Right atrium auricular region (tissue), 2 donors: ENCODE measurements around the gene RPE65. TPM values are rescaled to one million over a fixed set of nuclear protein-coding genes. Genes with fewer than 3 reads are reported as not detected.

ENCODE experiments used
- DNase-seq: peaks from one replicate; pipeline ENCODE4 v3.0.0-alpha.2; 2019; ENCODE audit warnings: low spot score
- H3K27ac ChIP-seq, 2 donors: fragments of 200-600 bp; sonication (generic); 1 replicate in 1 of 2; 2 replicates in 1 of 2; pipeline ENCODE4 v1.5.1; 2016 to 2019
- H3K27me3 ChIP-seq, 2 donors: fragments of 200-600 bp; sonication (generic); one replicate each; pipeline versions ENCODE4 v1.5.1 to v1.6.0; 2017 to 2019
- H3K36me3 ChIP-seq: fragments of 200-600 bp; sonication (generic); one replicate; pipeline ENCODE4 v1.5.1; 2016
- H3K4me1 ChIP-seq, 2 donors: fragments of 200-600 bp; sonication (generic); one replicate each; pipeline versions ENCODE4 v1.5.1 to v1.6.0; 2017 to 2019
- H3K4me3 ChIP-seq, 2 donors: fragments of 200-600 bp; sonication (generic); 1 replicate in 1 of 2; 2 replicates in 1 of 2; pipeline ENCODE4 v1.5.1; 2017 to 2019; ENCODE audit warnings: mild to moderate bottlenecking in 1 of 2, moderate library complexity in 1 of 2
- H3K9me3 ChIP-seq, 2 donors: fragments of 200-600 bp; sonication (generic); one replicate each; pipeline ENCODE4 v1.5.1; 2019
- total RNA-seq, 2 donors: library from RNA; depleted of rRNA; stranded (reverse); fragments of >200 nt; gene quantifications; one replicate each; pipeline ENCODE4 v1.1.0, GENCODE V29; 2016
- TF ChIP-seq, protein P1 (sequence below), 2 donors: fragments of 200-600 bp; sonication (generic); IDR thresholded peaks; one replicate each; pipeline ENCODE4 v1.5.1; 2019; ENCODE audit warnings: antibody characterized with exemption in 2 of 2

RPE65 gene
- total RNA-seq, 2 donors from 2014 or later, result 0.15 TPM; not detected in 1

DNA sequence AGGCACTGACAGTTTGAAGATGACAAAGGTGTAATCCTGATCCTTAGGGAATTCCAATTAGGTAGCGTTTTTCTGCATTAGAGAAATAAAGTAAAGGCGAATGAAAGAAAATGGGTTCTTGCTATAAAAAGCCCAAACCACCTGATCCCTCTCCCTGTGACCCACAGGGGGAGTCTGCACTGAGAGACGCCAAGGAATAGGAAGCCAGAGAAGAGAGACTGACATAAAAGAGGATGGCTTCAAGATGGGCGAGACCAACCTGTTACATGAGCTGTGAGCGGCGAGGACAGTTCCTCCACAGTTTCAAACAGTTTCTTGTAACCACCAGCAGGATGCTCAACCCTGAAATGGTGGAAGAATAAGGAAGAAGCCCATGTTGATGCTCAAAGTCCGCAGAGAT lies 1.4 kb downstream of the RPE65 start:
- Histone ChIP-seq H3K27ac (no peak overlapping the region), H3K9me3 (no peaks in the 10 kb centered on the region), H3K27me3 (no peaks in the 10 kb centered on the region), H3K36me3 (no peaks in the 10 kb centered on the region), H3K4me3 (no peak overlapping the region), H3K4me1 (no peaks in the 10 kb centered on the region)
- TF ChIP-seq, protein P1, sequence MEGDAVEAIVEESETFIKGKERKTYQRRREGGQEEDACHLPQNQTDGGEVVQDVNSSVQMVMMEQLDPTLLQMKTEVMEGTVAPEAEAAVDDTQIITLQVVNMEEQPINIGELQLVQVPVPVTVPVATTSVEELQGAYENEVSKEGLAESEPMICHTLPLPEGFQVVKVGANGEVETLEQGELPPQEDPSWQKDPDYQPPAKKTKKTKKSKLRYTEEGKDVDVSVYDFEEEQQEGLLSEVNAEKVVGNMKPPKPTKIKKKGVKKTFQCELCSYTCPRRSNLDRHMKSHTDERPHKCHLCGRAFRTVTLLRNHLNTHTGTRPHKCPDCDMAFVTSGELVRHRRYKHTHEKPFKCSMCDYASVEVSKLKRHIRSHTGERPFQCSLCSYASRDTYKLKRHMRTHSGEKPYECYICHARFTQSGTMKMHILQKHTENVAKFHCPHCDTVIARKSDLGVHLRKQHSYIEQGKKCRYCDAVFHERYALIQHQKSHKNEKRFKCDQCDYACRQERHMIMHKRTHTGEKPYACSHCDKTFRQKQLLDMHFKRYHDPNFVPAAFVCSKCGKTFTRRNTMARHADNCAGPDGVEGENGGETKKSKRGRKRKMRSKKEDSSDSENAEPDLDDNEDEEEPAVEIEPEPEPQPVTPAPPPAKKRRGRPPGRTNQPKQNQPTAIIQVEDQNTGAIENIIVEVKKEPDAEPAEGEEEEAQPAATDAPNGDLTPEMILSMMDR (IDR thresholded peaks at IDR 0.05), result no peak
- no peak for DNase-seq

- DNase-seq, result no peak
- Histone ChIP-seq H3K4me3 (no peak overlapping the region), H3K27me3 (no peaks in the 10 kb centered on the region), H3K9me3 (no peaks in the 10 kb centered on the region), H3K4me1 (no peaks in the 10 kb centered on the region), H3K36me3 (no peaks in the 10 kb centered on the region), H3K27ac (no peak overlapping the region)
- TF ChIP-seq, protein P1 (IDR thresholded peaks at IDR 0.05), result no peak
These were observed 4.0 kb downstream of the RPE65 start for GRCh38 chr1:68445709-68446108.

- no peak overlapping the region for H3K27ac ChIP-seq
- no peaks in the 10 kb centered on the region for H3K36me3 ChIP-seq
- no peaks in the 10 kb centered on the region for H3K27me3 ChIP-seq
- TF ChIP-seq, protein P1 (IDR thresholded peaks at IDR 0.05), result peak; percentile 19 to 63
- no peak for DNase-seq
- H3K9me3 ChIP-seq, result no peaks in the 10 kb centered on the region
- no peaks in the 10 kb centered on the region for H3K4me1 ChIP-seq
- H3K4me3 ChIP-seq, result no peak overlapping the region
These were observed 6.8 kb downstream of the RPE65 start for GRCh38 chr1:68442822-68443556.

DNA sequence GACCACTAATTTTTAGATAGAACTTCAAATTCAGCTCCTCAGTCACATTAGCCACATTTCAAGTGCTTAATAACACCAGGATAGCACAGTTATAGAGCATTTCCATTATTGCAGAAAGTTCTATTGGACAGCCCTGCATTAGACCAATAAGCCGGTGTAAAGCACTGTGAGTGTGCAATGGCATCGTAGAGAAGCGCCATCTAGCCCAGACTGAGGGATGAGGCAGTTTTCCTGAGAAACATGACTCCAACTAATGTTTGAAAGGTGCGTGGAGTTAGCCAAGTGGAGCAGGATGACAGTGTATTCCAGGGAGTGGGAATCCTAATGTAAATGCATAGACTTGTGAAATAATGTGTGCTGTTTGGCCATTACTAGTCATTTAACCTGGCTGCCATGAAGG lies 7.7 kb downstream of the RPE65 start:
- no peak overlapping the region for H3K27ac ChIP-seq
- TF ChIP-seq, protein P1 (IDR thresholded peaks at IDR 0.05), result no peak
- H3K4me3 ChIP-seq, result no peak overlapping the region
- H3K27me3 ChIP-seq, result no peaks in the 10 kb centered on the region
- no peaks in the 10 kb centered on the region for H3K4me1 ChIP-seq
- no peak for DNase-seq
- H3K36me3 ChIP-seq, result no peaks in the 10 kb centered on the region
- H3K9me3 ChIP-seq, result no peaks in the 10 kb centered on the region

DNA sequence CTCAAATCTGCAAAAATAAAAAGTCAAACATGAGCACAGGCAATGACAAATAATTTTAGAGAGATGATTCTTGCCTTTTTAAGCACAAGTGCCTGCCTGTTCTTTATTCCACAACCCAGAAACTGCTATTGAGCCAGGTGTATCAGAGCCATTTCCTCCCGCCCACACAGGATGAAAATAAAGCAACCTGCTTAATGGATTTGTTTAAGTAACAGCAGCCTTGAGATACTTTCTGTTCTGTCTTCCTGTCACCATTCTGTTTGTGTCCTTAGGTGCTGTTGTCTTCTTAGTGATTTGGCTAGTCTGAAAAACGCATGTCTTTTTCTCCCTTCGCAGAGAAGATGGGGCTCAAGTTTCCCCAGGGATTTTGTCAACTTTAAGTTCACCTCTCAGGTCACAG lies 11.4 kb downstream of the RPE65 start:
- Histone ChIP-seq H3K4me1 (no peaks in the 10 kb centered on the region), H3K4me3 (no peak overlapping the region), H3K27ac (no peak overlapping the region), H3K27me3 (no peaks in the 10 kb centered on the region), H3K36me3 (no peaks in the 10 kb centered on the region), H3K9me3 (no peaks in the 10 kb centered on the region)
- TF ChIP-seq, protein P1 (IDR thresholded peaks at IDR 0.05), result no peak
- DNase-seq, result no peak

DNA sequence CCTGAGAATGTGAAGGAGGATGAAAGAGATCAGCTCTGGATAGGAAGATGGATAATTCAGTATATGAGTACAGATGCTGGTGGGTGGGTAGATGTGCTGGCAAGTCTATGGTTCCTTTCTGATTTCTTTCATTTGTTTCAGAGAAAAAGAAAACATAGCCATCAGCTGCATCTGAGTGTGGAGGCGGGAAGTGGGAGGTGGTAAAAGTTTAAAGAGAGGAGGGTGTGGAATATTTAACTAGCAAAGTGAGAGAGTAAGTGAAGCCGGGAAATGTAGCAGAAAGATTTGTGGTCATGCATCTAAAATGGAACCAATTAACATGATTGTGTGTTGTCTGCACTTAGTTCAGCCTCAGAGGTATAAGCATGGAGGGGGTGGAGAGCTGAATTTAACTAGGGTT lies 16.4 kb downstream of the RPE65 start:
- no peak for DNase-seq
- Histone ChIP-seq H3K27ac (no peak overlapping the region), H3K4me3 (no peak overlapping the region), H3K27me3 (no peaks in the 10 kb centered on the region), H3K9me3 (no peaks in the 10 kb centered on the region), H3K36me3 (no peaks in the 10 kb centered on the region), H3K4me1 (no peaks in the 10 kb centered on the region)
- TF ChIP-seq, protein P1 (IDR thresholded peaks at IDR 0.05), result no peak
